Measurements from ENCODE around the gene IGSF3. TPM values are rescaled to one million over a fixed set of nuclear protein-coding genes. Genes with fewer than 3 reads are reported as not detected.

Gene IGSF3
- total RNA-seq, 1 experiment from 2014 or later: 30.1 TPM

DNA sequence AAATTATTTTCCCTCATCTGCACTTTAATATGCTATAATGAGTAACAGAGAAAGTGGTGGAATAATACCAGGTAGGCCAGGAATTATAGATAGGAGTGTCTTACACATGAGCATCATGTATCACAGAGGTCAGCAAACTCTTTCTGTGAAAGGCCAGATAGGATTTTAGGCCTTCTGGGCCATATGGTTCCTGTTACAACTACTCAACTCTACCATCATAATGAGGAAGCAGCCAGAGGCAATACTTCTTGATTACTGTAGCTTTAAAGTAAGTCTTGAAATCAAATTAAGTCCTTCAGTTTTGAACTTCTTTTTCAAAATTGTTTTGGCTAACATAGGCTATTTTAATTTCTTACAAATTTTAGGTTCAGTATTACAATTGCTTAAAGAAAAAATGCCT is 32.1 kb upstream of the IGSF3 start:
- Histone ChIP-seq H3K36me3 (ENCODE audit: low read depth) (no peaks in the 10 kb centered on the region), H3K79me2 (ENCODE audit: low read depth) (0 out of 2 replicates have a peak, but pooled peaks cover 4% of the 10 kb centered on the region), H3K9me2 (ENCODE audit: insufficient read depth) (peaks cover 4% of the 10 kb centered on the region; the same call in 1 of the 2 replicates), H3K4me1 (replicated peaks; ENCODE audit: insufficient read depth) (peaks cover 41% of the 10 kb centered on the region), H3K27ac (no peak overlapping the region), H3K4me2 (no peak overlapping the region), H3K4me3 (no peak overlapping the region), H3K27me3 (ENCODE audit: insufficient read depth, low read depth) (no peaks in the 10 kb centered on the region), H3F3A (ENCODE audit: insufficient read depth, low read depth) (peaks cover 35% of the 10 kb centered on the region), H3K9me3 (ENCODE audit: insufficient read depth, low read depth) (no peaks in the 10 kb centered on the region; the same call in 1 of the 2 replicates), H2AFZ (no peak overlapping the region), H4K20me1 (ENCODE audit: insufficient read depth) (no peaks in the 10 kb centered on the region)
- intact Hi-C loops (cut with micrococcal nuclease; ENCODE audit: unreplicated experiment): loop anchor here (10.0 kb wide), 1 partner anchor 55 kb away; no protein-coding TSS in a partner anchor
- DNase-seq: no peak
- no TSS peak for BruUV-seq (replicated peaks)
- TF ChIP-seq, protein P1, sequence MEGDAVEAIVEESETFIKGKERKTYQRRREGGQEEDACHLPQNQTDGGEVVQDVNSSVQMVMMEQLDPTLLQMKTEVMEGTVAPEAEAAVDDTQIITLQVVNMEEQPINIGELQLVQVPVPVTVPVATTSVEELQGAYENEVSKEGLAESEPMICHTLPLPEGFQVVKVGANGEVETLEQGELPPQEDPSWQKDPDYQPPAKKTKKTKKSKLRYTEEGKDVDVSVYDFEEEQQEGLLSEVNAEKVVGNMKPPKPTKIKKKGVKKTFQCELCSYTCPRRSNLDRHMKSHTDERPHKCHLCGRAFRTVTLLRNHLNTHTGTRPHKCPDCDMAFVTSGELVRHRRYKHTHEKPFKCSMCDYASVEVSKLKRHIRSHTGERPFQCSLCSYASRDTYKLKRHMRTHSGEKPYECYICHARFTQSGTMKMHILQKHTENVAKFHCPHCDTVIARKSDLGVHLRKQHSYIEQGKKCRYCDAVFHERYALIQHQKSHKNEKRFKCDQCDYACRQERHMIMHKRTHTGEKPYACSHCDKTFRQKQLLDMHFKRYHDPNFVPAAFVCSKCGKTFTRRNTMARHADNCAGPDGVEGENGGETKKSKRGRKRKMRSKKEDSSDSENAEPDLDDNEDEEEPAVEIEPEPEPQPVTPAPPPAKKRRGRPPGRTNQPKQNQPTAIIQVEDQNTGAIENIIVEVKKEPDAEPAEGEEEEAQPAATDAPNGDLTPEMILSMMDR (conservative IDR thresholded peaks at IDR 0.05): no peak
- TF ChIP-seq EZH2 (IDR thresholded peaks at IDR 0.05; ENCODE audit: low read depth): no peak
- POLR2A ChIA-PET (ENCODE audit: unreplicated experiment): interaction anchor here (0.6 kb wide), 1 partner anchor 360 kb away, joined by 5 read pairs; no protein-coding TSS in a partner anchor
- CTCF ChIA-PET: no interaction called here

GRCh38 chr1:116698244-116698595 is 30.7 kb upstream of the IGSF3 start:
- DNase-seq: no peak
- Histone ChIP-seq H3K79me2 (ENCODE audit: low read depth) (0 out of 2 replicates have a peak, but pooled peaks cover 4% of the 10 kb centered on the region), H3K9me2 (ENCODE audit: insufficient read depth) (peaks cover 4% of the 10 kb centered on the region; the same call in 1 of the 2 replicates), H3F3A (ENCODE audit: insufficient read depth, low read depth) (peaks cover 48% of the 10 kb centered on the region), H3K27ac (peak overlapping the region; percentile 93), H3K4me3 (no peak overlapping the region), H3K36me3 (ENCODE audit: low read depth) (no peaks in the 10 kb centered on the region), H3K4me1 (replicated peaks; ENCODE audit: insufficient read depth) (peaks cover 55% of the 10 kb centered on the region), H3K4me2 (peak overlapping the region; percentile 72), H3K9me3 (ENCODE audit: insufficient read depth, low read depth) (no peaks in the 10 kb centered on the region; the same call in 1 of the 2 replicates), H3K27me3 (ENCODE audit: insufficient read depth, low read depth) (no peaks in the 10 kb centered on the region), H2AFZ (no peak overlapping the region), H4K20me1 (ENCODE audit: insufficient read depth) (no peaks in the 10 kb centered on the region)
- BruUV-seq (replicated peaks): no TSS peak
- CTCF ChIA-PET: interaction anchor here (0.7 kb wide), 1 partner anchor 27 kb away, joined by 3 read pairs; no protein-coding TSS in a partner anchor
- TF ChIP-seq EZH2 (IDR thresholded peaks at IDR 0.05; ENCODE audit: low read depth): no peak
- TF ChIP-seq, protein P1 (conservative IDR thresholded peaks at IDR 0.05): no peak
- intact Hi-C loops (cut with micrococcal nuclease; ENCODE audit: unreplicated experiment): loop anchor here (10.0 kb wide), 1 partner anchor 53 kb away; no protein-coding TSS in a partner anchor
- POLR2A ChIA-PET (ENCODE audit: unreplicated experiment): no interaction called here

GRCh38 chr1:116697548-116698243 is 30.2 kb upstream of the IGSF3 start:
- H3K4me3 ChIP-seq: no peak overlapping the region
- no peaks in the 10 kb centered on the region for H4K20me1 ChIP-seq (ENCODE audit: insufficient read depth)
- no TSS peak for BruUV-seq (replicated peaks)
- H3K9me2 ChIP-seq (ENCODE audit: insufficient read depth): peaks cover 4% of the 10 kb centered on the region; the same call in 1 of the 2 replicates
- TF ChIP-seq, protein P1 (conservative IDR thresholded peaks at IDR 0.05): no peak
- no peak for TF ChIP-seq EZH2 (IDR thresholded peaks at IDR 0.05; ENCODE audit: low read depth)
- peaks cover 51% of the 10 kb centered on the region for H3F3A ChIP-seq (ENCODE audit: insufficient read depth, low read depth)
- H3K4me1 ChIP-seq (replicated peaks; ENCODE audit: insufficient read depth): peaks cover 57% of the 10 kb centered on the region
- no peaks in the 10 kb centered on the region for H3K9me3 ChIP-seq (ENCODE audit: insufficient read depth, low read depth)
- H3K27me3 ChIP-seq (ENCODE audit: insufficient read depth, low read depth): no peaks in the 10 kb centered on the region
- POLR2A ChIA-PET (ENCODE audit: unreplicated experiment): no interaction called here
- CTCF ChIA-PET: no interaction called here
- intact Hi-C loops (cut with micrococcal nuclease; ENCODE audit: unreplicated experiment): loop anchor here (10.0 kb wide), 1 partner anchor 53 kb away; no protein-coding TSS in a partner anchor
- H3K79me2 ChIP-seq (ENCODE audit: low read depth): 0 out of 2 replicates have a peak, but pooled peaks cover 4% of the 10 kb centered on the region
- DNase-seq: peak in 1 of 2 experiments; percentile 68
- H2AFZ ChIP-seq: no peak overlapping the region
- no peaks in the 10 kb centered on the region for H3K36me3 ChIP-seq (ENCODE audit: low read depth)
- peak overlapping the region; percentile 72 for H3K4me2 ChIP-seq
- H3K27ac ChIP-seq: peak overlapping the region; percentile 93
